GM19372 (cell line): ENCODE results near the gene LRMDA.

ENCODE experiments used
- ATAC-seq: cut with Tn5 transposase; IDR thresholded peaks from one replicate; pipeline ENCODE4 v1.9.1; 2021; ENCODE audit warnings: mild to moderate bottlenecking, low read depth, moderate library complexity; ENCODE audit not compliant: unreplicated experiment

Gene LRMDA

GRCh38 chr10:76149602-76150138, 718.2 kb downstream of the LRMDA start:
- ATAC-seq = no peak

GRCh38 chr10:76150139-76150875, 718.9 kb downstream of the LRMDA start:
- ATAC-seq = no peak

GRCh38 chr10:76150876-76151288, 719.5 kb downstream of the LRMDA start:
- ATAC-seq = no peak

GRCh38 chr10:76152186-76152585, 720.8 kb downstream of the LRMDA start:
- no peak for ATAC-seq

DNA sequence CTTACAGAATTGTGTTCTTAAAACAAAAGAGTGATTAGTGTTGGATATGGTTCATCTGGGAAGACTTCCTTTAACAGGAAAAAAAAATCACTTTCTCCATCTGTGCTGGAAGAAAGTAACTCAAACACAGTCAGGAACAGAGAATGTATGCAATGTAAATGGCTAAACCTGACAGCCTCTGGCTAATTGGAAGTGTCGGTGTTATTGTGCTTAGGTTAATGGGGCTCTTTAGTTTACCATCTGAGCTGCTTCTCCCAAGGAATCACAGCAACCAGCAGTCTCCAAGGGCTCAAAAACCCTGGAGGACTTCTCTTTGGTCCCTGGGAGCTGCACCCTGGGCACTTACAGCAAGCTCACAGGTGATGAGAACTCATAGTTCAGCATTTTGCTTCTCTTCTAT, 724.5 kb downstream of the LRMDA start:
- no peak for ATAC-seq

GRCh38 chr10:76160446-76161300, 729.2 kb downstream of the LRMDA start:
- ATAC-seq = no peak

DNA sequence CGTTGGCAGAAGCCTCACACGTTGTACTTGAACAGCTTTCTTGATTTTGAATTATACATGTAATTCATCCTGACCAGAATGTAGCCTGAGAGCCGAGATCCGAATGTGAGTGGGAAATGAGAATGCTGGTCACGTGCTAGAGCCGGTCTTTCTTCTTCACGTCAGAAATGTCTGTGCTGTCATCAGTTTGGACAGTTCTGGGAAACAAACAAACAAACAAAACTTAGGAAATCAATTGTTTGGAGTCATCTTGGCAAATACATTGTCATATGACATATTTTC, 729.8 kb downstream of the LRMDA start:
- ATAC-seq = no peak

- no peak for ATAC-seq
These were observed 737.0 kb downstream of the LRMDA start for GRCh38 chr10:76168437-76168836.

DNA sequence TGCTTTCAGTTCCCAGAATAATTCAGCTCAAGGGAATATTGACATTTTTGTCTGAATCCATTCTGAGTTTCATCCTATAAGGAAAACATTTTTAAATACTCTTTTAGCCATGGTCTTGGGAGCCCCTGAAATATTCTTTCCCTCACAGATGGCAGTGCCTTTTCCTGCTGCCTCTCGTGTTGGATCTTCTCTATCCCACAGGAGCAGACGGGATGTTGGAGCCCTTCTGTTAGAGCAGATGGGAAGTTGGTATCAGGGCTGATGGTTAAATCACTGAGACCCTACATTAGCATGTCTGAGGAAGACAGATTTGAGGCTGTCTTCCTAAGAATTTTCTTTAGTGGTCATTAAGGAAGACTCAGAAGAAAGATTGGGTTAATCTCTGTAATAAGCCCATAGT, 737.8 kb downstream of the LRMDA start:
- ATAC-seq = no peak

DNA sequence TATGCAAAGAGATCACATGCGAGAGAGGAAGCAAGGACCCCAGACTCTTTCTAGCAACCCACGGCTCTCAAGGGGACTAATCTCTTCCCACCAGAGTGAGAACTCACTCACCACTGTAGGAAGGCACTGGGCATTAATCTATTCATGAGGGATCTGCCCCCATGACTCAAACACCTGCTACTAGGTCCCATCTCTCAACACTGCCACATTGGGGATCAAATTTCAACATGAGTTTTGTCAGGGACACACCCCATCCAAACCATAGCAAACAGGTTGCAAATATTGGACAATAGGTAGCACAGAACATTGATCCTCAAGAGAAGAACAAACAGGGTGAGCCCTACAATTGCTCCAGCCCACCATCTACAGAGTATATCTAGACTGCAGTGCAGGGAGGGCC, 740.6 kb downstream of the LRMDA start:
- ATAC-seq = no peak

- ATAC-seq = no peak
These were observed 744.2 kb downstream of the LRMDA start for GRCh38 chr10:76175533-76176165.

GRCh38 chr10:76176166-76176550, 744.7 kb downstream of the LRMDA start:
- ATAC-seq = no peak

DNA sequence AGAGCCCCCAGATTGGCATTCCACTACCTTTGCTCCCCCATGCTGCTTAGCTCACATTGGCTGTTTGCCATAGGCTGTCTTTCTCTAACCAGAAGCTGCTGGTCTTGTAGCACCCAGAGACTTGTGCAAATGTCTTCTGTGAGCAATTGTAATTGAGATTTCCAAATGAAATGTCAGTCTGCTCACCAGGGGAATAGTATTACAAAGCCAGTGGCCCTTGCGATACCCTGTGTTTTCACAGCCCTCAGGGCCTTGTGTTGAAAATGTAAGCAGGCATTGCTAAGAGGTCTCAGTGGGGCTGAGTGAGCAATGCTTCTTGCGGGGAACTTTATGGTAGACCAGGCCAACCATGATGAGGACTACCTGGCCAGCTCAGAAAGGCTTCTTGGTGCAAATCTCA, 746.5 kb downstream of the LRMDA start:
- no peak for ATAC-seq

GRCh38 chr10:76178532-76179292, 747.3 kb downstream of the LRMDA start:
- no peak for ATAC-seq

GRCh38 chr10:76179806-76180205, 748.4 kb downstream of the LRMDA start:
- no peak for ATAC-seq

DNA sequence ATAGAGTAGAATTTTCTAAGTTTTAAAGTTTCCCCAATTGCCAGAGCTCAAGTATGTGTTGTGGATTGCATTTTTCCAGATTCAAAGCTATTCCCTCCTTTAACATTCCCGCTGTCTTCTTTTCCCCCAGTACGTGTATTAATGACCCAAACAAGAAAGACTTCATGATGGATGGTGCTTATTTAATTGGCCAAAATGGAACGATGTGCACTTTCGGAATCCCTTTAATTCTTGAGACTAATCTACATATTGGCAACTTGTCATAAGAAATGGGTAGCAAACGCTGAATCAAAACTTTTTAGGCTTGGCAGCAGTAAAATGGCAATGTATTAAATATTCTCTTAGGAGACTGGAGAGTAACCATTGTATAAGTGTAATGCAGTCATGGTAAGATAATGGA, 753.2 kb downstream of the LRMDA start:
- ATAC-seq = no peak

DNA sequence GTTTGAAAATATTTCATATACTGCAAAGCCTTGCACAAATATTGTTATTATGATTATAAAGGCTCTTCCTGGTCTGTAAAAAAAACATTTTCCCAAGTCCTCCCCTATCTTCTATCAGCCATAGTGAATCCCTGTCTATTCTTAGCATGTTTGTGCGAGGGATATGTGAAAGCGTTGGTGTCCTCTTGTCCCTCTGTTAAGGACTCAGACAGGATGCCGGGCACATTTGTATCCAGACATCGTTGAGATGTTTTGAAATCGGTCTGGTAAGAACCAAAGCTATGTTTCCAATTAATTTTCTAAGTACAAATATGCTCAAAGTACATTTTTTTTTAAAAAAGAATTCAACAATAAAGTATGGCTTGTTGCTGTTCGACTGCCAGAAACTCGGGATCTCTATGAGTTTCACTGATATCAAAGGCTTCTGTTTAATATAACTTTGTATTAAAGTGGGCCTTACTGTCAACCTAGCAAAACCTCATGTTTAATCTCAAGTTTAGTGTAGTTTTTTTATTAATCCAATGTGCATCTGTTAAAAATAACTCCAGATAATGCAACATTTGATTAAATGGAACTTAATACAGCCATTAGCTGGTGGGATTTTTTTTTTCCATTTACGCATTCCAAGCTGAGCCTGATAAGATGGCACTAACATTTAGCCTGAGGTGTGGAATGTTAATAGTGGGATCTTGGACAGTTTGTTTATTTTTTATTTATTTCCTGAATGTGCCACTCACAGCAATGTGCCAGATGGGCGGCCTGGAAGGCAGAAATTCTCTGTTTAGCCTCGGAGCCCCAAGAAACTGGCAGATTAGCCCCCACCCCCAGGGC, 754.3 kb downstream of the LRMDA start:
- ATAC-seq = no peak

DNA sequence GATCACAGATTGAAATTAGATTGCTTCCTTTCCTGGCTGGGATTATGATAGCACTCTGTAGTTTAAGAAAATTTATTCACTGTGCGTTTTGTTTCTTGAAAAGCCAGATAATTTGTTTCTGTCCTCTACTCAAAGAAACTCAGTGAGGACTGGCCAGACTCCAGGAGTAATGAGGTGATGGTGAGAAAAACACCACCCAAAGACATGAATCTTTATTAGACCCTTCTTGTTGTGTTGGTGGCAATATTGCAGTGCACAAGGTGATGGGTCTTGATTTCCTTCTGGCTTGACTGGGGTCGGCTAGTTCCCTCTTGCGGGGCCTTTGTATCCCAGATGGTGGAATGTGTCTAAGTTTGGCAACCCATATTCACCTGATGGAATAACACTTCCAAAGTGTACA, 756.8 kb downstream of the LRMDA start:
- ATAC-seq = no peak

DNA sequence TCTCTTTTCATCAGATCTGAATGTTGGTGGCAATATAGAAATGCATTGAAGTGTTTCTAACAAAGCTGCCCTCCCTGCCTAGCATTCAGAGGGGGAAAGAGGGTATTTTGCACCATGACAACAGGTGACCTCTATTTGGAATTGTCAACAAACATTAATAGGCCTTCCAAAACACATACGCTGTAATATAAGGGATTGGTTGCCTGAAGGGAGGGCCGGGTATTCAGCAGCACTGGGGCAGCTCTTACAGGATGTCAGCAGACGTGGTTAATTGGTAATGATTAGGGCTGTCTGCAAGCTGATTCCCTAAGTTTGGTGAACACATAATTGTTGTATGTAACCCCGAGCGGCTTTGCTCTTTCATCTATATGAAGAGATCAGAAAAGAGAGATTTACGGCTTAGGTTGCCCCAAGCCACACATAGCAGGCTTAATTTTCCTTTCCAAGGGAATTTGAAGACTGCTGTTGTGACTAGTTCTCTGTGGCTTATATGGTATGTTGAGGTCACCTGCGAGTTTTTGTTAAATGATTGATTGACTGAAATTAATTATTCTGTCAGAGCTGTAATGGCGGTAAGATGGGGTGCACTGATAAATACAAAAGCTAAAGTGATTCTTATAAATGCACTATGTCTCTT, 759.3 kb downstream of the LRMDA start:
- ATAC-seq = no peak
